NOMO-1 treated with DMSO at 0.1 percent for 48 hours (cell line): ENCODE measurements around the gene MAPK12.

Experiments used
- DNase-seq: peaks from one replicate; lab custom pipeline; 2025; ENCODE audit not compliant: unreplicated experiment; lab: John Stamatoyannopoulos, UW

MAPK12 gene

GRCh38 chr22:50253046-50253915, 8.2 kb downstream of the MAPK12 start:
- no peak for DNase-seq

- peak; percentile 45 for DNase-seq
These were observed 9.1 kb downstream of the MAPK12 start for GRCh38 chr22:50252082-50253045.

DNA sequence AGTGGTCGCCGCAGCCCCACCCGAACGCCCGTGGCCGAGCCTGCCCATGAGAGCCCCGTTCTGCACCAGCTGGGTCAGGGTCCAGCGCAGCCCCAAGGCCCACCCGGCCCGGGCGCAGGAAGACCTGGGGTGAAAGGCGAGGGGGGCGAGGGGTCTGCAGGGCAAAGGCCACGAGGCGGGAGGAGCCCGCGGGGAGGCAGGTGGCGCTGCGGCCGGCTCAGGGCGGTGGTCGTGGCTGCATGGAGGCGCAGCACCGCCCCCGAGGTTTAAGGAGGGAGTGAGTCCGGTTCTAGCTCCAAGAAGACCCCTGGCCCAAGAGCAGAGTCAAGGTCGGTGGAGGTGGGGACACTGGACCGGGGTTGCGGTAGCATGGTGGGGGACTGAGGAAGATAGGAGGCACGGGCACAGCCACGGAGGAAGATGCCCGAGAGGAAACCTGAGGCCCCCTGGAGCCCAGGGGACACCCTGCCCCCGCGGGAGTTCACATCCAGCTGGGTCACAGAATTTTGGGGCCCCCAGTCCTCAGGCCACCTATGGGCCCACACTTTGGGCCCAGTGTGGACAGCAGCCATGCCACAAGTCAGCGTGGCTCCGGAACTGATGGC, 9.9 kb downstream of the MAPK12 start:
- no peak for DNase-seq

DNA sequence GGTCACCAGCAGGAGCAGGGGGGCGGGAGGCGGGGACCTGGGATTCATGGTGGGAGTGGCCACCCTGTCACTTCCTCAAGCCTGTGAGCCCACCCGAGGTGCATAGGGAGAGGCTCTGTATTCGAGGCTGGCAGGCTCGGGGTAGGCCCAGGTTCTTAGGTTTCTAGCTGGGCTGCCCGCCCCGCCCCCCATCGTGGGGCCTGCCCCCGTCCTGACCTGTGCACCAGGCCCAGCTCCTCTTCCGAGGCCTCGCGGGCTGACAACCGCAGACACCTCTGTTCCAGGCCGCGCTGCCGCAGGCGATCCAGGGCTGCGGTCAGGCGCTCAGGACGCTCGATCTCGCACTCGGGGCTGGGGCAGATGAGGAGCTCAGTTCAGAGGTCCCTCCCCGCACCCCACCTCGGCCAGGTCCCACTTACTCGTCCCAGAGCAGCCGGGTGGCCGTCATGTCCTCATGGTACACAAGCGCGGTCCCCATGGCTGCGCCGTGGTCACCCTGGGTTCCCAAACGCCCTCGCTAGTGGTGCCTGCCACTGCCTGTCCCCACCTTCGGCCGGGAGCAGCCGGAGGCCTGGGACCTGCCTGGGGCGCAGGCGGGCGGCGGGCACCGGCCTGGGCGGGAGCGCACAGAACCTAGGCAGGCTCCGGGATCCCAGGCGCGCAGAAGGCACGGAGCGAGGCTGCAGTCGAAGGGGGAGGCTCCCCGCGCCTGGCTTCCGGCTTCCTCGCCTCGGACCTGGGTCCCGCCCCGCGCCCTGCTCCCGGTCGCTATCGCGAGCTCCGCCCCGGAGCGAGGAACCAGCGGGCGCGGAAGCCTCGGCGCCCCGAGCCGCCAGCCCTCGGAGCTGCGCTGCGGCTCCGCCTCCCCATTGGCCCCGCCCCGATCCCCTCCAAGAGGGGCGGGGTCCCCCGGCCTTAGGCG, 10.7 kb downstream of the MAPK12 start, which contains the start of gene HDAC10:
HDAC10 (minus strand) TSS at position 711 of the 922 bp plus-strand sequence; CDS start at position 478, 233 bp downstream.
- DNase-seq: peak; percentile 79

DNA sequence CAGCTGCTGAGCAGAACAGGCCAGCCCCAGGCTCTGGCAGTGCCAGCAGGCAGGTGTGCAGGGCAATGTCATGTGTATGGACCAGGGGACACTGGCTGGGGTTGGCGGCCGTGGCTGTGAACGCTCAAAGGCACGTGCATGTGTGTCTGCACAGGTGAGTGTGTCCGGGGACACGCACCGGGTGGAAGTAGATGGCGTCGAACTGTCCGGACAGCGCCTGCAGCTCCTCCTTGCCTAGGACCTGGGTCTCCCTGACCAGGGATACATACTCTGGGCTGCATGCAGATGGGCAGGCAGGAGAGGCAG, 11.3 kb downstream of the MAPK12 start:
- DNase-seq: no peak

DNA sequence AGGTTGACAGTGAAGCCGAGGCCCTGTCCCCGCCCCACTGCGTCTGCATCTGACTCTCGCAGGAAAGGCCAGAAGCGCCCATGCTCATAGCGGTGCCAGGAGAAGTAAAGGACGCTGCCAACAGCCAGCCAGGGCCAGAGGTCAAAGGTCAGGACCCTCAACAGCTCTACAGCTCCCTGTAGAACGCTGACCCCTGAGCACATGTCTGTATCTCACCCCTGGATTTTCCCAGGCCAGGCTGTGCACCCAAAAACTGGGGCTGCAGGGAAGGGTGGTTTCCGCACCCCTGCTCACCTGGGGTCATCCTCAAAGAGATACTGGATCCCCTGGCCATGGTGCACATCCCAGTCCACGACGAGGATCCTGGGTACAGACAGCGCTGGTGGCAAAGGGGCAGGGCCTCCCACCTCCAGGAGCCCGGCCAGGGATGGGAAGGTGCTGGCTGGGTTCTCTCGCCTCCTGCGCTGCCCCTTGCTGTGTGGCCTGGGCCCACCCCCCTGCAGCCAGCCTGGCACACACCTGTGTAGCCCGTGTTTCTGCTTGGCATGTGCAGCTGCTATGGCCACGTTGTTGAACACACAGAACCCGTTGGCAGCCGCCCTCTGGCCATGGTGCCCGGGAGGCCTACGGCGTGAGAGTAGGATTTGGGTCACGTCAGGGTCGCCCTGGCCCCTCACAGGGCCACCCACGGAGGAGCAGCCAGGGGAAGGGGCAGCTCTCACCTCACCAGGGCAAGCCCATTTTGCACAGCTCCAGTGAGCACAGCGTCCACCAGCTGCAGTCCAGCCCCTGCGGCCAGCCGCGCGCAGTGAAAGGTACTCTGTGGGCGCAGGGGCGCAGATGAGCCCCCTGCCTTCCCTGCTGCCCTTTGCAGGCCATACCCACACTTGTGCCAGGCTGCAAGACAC, 11.9 kb downstream of the MAPK12 start:
- DNase-seq: no peak

DNA sequence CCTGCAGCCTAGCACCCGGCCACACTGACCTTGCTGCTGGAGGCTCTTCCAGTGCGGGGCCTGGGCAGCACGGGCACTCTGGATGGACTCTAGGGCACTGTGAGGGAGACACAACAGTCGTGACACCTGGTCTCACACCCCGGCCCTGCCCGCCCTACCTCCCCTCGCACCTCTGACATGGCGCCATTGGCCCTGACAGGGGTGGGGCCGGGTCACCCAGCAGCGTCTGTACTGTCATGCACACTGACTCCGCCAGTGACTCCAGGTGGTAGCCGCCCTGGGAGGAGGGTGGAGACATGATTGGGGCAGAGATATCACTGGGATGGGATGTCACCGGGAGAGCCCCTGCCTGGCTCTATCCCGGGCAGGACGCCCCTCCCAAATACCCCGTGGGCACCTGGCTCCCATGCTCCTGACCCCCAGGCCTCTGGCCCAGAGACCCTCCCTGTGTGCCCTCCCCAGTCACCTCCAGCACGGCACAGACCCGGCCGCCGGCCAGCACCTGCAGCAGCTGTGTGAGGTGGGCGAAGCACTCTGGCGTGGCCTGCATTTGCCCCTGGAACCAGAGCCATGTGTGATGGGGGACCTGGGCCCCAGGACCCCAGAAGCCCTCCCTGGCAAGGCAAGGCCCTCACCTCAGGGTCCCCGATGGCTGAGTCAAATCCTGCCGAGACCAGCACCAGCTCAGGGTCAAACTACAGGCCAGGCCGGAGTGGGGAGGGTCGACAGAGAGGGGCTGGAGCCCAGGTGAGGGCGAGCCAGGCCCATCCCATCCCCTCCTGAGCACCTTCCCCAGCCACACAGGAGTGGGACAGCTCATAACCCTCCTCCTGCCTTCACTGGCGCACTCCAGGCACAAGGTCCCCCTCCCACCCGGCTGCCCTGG, 13.0 kb downstream of the MAPK12 start:
- no peak for DNase-seq

DNA sequence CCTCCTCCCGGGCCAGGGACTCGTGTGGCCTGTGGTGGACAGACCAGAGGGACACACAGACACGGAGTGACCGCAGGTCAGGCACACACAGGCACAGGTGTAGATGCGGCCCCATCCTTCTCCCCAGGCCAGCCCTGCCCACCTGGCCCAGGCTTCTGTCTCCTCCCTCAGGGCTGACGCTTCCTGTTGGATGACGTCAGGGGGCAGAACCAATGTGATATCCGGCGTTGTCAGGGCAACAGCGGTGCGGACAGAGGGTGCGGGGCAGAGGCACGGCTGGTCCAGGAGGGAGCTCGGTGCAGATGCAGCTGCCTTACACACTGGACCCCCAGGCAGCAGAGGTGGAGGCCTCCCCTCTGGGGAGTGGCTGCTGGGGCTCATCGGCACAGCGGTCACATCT, 13.7 kb downstream of the MAPK12 start:
- peak; percentile 14 for DNase-seq

- DNase-seq: no peak
These were observed 15.0 kb downstream of the MAPK12 start for GRCh38 chr22:50246242-50247175.

DNA sequence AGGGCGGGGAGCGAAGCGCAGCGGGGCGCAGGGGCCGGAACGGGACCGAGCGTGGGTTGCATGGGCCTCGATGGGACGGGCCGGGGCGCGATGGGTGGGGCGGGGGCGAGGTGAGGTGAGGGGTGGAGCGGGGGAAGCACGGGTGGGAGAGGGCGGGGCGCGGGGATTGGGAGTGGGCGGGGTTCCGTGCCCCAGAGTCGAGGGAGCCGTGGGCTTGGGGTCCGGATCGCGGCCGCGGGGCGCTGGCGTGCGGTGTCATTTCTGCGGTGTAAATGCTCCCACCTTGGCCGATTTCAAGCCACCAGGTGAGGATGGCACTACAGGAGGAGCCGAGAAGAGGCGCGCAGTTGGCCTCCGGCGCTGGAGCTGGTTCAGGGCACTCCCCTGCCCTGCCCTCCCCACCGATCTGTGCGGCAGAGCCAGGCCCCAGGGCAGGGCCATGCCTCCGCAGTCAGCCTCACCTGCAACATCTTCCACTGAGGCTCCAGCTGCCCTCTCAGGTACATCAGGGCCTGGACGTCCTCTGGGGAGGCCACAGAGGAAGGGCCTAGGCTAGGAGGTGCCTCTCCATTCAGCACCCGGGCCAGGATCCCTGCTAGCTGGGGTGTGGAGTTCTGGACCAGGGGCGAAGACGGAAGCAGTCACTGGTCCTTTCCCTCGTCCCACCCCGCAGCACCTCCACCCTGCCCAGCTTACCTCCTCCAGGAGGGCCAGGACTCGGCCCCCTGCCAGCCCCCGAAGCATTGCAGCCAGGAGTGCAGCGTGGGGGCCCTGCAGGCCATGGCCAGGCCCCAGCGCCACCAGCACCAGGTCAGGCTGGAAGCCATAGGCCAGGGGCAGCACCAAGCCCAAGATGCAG, 16.0 kb downstream of the MAPK12 start:
- DNase-seq: no peak

GRCh38 chr22:50244420-50245213, 16.9 kb downstream of the MAPK12 start, which contains the start of gene TUBGCP6:
TSS of gene TUBGCP6 (minus strand) at chr22:50245023. CDS start at chr22:50244459, 564 bp downstream.
- peak; percentile 92 for DNase-seq

DNA sequence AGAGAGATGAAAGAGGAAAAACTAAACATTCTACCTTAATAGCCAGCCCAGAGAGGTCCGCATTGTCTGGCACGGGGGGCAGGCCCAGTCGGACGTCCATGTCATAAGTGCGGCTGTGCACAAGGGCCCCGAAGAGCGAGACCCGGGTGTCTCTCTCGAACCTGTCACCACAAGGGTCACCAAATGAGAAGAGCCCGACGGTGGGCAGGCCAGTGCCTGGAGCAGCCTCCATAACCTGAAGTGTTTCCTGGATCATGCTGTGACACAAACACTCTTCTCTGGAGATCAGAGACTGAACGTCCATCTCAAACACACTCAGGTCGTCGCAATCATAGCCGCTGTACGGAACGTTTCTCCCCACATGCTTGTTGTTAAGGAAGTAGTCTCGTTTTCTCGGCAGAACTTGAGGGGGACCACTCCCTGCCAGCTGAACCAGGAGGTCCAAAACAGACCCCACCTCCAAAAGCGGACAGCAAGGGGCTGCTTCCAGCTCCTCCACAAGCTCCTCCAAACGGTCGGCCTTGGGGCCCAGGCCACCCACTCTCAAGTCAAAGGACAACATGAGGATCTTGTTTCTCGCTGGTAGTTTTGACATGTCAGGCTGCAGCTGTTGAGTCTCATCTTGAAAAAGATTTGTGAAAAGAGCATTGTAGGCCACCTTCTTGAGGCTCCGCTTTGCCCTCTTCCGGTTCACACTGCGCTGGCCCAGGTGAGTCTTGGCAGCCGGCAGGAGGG, 17.6 kb downstream of the MAPK12 start:
- peak; percentile 20 for DNase-seq

DNA sequence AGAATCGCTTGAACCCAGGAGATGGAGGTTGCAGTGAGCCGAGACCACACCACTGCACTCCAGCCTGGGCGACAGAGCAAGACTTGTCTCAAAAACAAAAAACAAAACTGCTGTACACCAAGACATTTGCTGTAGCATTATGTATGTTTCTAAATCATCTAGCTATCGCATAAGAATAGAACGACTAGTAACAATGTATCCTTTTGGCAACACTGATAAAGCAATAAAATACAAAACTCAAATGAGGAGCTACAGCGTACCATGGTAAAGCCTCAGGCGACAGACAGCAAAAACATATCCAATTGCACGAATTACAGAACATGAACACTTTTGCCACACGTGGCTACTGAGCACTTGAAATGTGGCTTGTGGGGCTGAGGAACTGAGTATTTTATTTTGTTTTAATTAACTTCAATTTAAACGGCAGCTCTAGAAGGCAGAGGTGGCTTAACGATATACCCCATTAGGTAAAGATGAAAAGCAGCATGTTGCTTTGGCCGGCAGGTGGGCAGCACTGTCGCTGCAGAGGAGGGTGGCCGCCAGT, 19.0 kb downstream of the MAPK12 start:
- DNase-seq: no peak

DNA sequence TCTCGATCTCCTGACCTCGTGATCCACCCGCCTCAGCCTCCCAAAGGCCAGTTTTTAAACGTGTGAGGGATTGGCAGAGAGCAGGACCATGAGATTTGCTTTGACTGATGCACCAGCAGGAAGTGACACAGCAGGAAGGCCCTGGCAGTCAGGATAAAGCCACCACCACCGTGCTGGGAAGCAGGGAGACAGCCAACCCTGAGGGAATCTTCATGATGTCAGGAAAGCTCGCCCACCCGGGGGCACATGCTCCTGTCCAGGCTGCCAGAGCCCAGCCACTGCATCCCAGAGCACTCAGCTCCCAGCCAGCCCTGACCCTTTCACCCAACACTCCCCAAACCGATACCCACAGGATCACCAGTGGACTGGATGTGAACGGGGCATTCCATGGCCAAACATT, 22.7 kb downstream of the MAPK12 start:
- DNase-seq: no peak
